ENCODE data around the gene TMEM92. TPM values are rescaled to one million over a fixed set of nuclear protein-coding genes. Genes with fewer than 3 reads are reported as not detected.

Gene TMEM92
- total and polyA plus RNA-seq, 2 of the 13 experiments (the other 11 are each of a cell fraction or from before 2014, with no cell fraction given) = 0.07 TPM; not detected in 1

DNA sequence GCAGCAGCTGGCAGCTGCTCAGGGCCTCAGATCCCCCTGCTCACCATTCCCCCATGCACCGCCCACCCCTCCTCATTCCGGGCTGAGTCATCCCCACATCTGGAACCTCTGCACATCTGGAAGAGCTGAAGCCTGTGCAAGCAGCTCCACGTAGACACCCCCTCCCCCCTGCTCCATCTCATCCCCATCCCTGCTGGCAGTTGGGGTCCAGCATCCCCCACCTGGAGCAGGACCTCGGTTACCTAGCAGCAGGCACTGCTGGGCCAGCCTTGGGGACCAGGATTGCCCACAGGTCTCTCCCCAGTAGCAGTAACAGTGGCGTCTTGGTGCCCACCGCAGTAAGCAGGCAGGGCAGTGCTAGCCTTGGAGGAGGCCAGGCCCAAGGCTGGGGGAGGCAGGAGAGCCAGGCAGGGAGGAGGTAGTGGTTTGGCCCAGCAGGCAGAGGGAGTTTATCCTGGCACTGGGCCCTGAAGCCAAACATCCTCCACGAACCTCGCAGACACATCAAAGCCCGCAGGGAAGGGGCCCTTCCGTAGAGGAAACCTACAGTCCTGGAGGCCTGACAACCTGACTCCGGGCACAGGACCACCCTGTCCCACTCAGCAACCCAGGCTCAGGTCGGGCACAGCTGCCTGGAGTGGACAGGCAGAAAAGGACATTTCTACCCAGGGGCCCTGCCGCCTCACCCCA, 7.7 kb upstream of the TMEM92 start:
- no peak for FAIRE-seq
- TF ChIP-seq ZNF589 (CRISPR knock-in tag; conservative IDR thresholded peaks at IDR 0.05) (no peak), ATRX (CRISPR knock-in tag; IDR thresholded peaks at IDR 0.05; ENCODE audit: borderline replicate concordance) (no peak), NR3C1 (CRISPR knock-in tag; IDR thresholded peaks at IDR 0.05) (no peak), CREM (IDR thresholded peaks at IDR 0.05) (no peak), CREM (CRISPR knock-in tag; IDR thresholded peaks at IDR 0.05) (no peak), FOXA1 (IDR thresholded peaks at IDR 0.05) (no peak), FOXA1 (CRISPR knock-in tag; IDR thresholded peaks at IDR 0.05) (no peak), CBX2 (IDR thresholded peaks at IDR 0.05; ENCODE audit: low read depth, low read length) (no peak), CBX2 (CRISPR knock-in tag; IDR thresholded peaks at IDR 0.05; ENCODE audit: low read depth) (no peak), ZNF777 (CRISPR knock-in tag; IDR thresholded peaks at IDR 0.05) (no peak)
- TF ChIP-seq, protein P1, sequence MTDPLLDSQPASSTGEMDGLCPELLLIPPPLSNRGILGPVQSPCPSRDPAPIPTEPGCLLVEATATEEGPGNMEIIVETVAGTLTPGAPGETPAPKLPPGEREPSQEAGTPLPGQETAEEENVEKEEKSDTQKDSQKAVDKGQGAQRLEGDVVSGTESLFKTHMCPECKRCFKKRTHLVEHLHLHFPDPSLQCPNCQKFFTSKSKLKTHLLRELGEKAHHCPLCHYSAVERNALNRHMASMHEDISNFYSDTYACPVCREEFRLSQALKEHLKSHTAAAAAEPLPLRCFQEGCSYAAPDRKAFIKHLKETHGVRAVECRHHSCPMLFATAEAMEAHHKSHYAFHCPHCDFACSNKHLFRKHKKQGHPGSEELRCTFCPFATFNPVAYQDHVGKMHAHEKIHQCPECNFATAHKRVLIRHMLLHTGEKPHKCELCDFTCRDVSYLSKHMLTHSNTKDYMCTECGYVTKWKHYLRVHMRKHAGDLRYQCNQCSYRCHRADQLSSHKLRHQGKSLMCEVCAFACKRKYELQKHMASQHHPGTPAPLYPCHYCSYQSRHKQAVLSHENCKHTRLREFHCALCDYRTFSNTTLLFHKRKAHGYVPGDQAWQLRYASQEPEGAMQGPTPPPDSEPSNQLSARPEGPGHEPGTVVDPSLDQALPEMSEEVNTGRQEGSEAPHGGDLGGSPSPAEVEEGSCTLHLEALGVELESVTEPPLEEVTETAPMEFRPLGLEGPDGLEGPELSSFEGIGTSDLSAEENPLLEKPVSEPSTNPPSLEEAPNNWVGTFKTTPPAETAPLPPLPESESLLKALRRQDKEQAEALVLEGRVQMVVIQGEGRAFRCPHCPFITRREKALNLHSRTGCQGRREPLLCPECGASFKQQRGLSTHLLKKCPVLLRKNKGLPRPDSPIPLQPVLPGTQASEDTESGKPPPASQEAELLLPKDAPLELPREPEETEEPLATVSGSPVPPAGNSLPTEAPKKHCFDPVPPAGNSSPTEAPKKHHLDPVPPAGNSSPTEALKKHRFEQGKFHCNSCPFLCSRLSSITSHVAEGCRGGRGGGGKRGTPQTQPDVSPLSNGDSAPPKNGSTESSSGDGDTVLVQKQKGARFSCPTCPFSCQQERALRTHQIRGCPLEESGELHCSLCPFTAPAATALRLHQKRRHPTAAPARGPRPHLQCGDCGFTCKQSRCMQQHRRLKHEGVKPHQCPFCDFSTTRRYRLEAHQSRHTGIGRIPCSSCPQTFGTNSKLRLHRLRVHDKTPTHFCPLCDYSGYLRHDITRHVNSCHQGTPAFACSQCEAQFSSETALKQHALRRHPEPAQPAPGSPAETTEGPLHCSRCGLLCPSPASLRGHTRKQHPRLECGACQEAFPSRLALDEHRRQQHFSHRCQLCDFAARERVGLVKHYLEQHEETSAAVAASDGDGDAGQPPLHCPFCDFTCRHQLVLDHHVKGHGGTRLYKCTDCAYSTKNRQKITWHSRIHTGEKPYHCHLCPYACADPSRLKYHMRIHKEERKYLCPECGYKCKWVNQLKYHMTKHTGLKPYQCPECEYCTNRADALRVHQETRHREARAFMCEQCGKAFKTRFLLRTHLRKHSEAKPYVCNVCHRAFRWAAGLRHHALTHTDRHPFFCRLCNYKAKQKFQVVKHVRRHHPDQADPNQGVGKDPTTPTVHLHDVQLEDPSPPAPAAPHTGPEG (CRISPR knock-in tag; IDR thresholded peaks at IDR 0.05) = no peak
- TF ChIP-seq, protein P2, sequence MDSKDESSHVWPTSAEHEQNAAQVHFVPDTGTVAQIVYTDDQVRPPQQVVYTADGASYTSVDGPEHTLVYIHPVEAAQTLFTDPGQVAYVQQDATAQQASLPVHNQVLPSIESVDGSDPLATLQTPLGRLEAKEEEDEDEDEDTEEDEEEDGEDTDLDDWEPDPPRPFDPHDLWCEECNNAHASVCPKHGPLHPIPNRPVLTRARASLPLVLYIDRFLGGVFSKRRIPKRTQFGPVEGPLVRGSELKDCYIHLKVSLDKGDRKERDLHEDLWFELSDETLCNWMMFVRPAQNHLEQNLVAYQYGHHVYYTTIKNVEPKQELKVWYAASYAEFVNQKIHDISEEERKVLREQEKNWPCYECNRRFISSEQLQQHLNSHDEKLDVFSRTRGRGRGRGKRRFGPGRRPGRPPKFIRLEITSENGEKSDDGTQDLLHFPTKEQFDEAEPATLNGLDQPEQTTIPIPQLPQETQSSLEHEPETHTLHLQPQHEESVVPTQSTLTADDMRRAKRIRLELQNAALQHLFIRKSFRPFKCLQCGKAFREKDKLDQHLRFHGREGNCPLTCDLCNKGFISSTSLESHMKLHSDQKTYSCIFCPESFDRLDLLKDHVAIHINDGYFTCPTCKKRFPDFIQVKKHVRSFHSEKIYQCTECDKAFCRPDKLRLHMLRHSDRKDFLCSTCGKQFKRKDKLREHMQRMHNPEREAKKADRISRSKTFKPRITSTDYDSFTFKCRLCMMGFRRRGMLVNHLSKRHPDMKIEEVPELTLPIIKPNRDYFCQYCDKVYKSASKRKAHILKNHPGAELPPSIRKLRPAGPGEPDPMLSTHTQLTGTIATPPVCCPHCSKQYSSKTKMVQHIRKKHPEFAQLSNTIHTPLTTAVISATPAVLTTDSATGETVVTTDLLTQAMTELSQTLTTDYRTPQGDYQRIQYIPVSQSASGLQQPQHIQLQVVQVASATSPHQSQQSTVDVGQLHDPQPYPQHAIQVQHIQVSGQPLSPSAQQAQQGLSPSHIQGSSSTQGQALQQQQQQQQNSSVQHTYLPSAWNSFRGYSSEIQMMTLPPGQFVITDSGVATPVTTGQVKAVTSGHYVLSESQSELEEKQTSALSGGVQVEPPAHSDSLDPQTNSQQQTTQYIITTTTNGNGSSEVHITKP (CRISPR knock-in tag; IDR thresholded peaks at IDR 0.05; ENCODE audit: low read depth) = peak; percentile 86
- TF ChIP-seq, protein P3, sequence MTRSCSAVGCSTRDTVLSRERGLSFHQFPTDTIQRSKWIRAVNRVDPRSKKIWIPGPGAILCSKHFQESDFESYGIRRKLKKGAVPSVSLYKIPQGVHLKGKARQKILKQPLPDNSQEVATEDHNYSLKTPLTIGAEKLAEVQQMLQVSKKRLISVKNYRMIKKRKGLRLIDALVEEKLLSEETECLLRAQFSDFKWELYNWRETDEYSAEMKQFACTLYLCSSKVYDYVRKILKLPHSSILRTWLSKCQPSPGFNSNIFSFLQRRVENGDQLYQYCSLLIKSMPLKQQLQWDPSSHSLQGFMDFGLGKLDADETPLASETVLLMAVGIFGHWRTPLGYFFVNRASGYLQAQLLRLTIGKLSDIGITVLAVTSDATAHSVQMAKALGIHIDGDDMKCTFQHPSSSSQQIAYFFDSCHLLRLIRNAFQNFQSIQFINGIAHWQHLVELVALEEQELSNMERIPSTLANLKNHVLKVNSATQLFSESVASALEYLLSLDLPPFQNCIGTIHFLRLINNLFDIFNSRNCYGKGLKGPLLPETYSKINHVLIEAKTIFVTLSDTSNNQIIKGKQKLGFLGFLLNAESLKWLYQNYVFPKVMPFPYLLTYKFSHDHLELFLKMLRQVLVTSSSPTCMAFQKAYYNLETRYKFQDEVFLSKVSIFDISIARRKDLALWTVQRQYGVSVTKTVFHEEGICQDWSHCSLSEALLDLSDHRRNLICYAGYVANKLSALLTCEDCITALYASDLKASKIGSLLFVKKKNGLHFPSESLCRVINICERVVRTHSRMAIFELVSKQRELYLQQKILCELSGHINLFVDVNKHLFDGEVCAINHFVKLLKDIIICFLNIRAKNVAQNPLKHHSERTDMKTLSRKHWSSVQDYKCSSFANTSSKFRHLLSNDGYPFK (CRISPR knock-in tag; IDR thresholded peaks at IDR 0.05; ENCODE audit: borderline replicate concordance) = no peak

More for the DNA sequence above, 7.7 kb upstream of the TMEM92 start:
- ATAC-seq (no peak; the same call in 2 of the 3 replicates), DNase-seq (ENCODE audit: low spot score) (peak; percentile 53)
- intact Hi-C loops (cut with micrococcal nuclease; ENCODE audit: unreplicated experiment) = no loop called here
- CTCF ChIA-PET (ENCODE audit: low intra/inter-chr PET ratio, low total read pairs) = interaction anchor here (0.6 kb wide), 1 partner anchor 28 kb away, joined by 3 read pairs; no protein-coding TSS in a partner anchor
- H3K27me3 ChIP-seq (ENCODE audit: control insufficient read depth in 1 of 2, insufficient read depth in 2 of 2, low read length in 2 of 2) = peaks cover 16 to 77% of the 10 kb centered on the region in 2 experiments
- no peaks in the 10 kb centered on the region for H4K20me1 ChIP-seq (ENCODE audit: insufficient read depth, low read length)
- BruUV-seq (replicated peaks) = no TSS peak
- POLR2A ChIA-PET = no interaction called here
- no peak overlapping the region for H3K9ac ChIP-seq (ENCODE audit: insufficient read depth, low read depth, low read length)
- H3K9me3 ChIP-seq (ENCODE audit: low read length) = no peaks in the 10 kb centered on the region
- H3K36me3 ChIP-seq (replicated peaks in 1 of 2; ENCODE audit: control insufficient read depth in 1 of 2, insufficient read depth in 2 of 2, low read length in 2 of 2) = no peaks in the 10 kb centered on the region
- H3K4me1 ChIP-seq (ENCODE audit: insufficient read depth, low read length) = peaks cover 17% of the 10 kb centered on the region; the same call in 1 of the 2 replicates
- no peak overlapping the region for H2AFZ ChIP-seq (ENCODE audit: low read length)
- H3K79me2 ChIP-seq (ENCODE audit: insufficient read depth, low read length) = no peaks in the 10 kb centered on the region
- H3K4me2 ChIP-seq (ENCODE audit: low read depth, low read length) = no peak overlapping the region
- in situ Hi-C loops (cut with HindIII; ENCODE audit: extremely low pct_ligation_motif_present, low pct_unique_long_range_greater_than_20kb) = no loop called here
- H3K27ac ChIP-seq (ENCODE audit: extremely low read length, insufficient read depth, low read length) = no peak overlapping the region
- no peak overlapping the region for H3K4me3 ChIP-seq (replicated peaks in 1 of 3; ENCODE audit: insufficient read depth in 1 of 3, low read depth in 2 of 3, low read length in 3 of 3)
- WGBS (ENCODE audit: low lambda C conversion rate) = 28% methylated on average over 7 of the region's 13 CpGs
